Parathyroid adenoma (tissue), 2 donors: ENCODE measurements around the gene ZNF728.
"Not testable (repeated sequence)": the region's sequence is repeated elsewhere in the genome, so short reads cannot be mapped to it uniquely, and the experiment has no call there.

ENCODE experiments used
- H2AFZ ChIP-seq: fragments of 300-600 bp; sonication (generic); one replicate; pipeline ENCODE4 v1.7.0; 2017; ENCODE audit warnings: antibody characterized with exemption, mild to moderate bottlenecking
- H3K27ac ChIP-seq: fragments of 300-600 bp; sonication (generic); one replicate; pipeline ENCODE4 v1.7.0; 2017
- H3K27me3 ChIP-seq: fragments of 300-600 bp; sonication (generic); one replicate; pipeline ENCODE4 v1.7.0; 2017; ENCODE audit warnings: low read length; ENCODE audit not compliant: control insufficient read depth, insufficient read depth
- H3K36me3 ChIP-seq: fragments of 300-600 bp; sonication (generic); one replicate; pipeline ENCODE4 v1.7.0; 2017; ENCODE audit warnings: low read length; ENCODE audit not compliant: control insufficient read depth, insufficient read depth
- H3K4me1 ChIP-seq: fragments of 300-600 bp; sonication (generic); one replicate; pipeline ENCODE4 v1.7.0; 2017; ENCODE audit warnings: control low read depth
- H3K4me2 ChIP-seq: fragments of 300-600 bp; sonication (generic); one replicate; pipeline ENCODE4 v1.7.0; 2017; ENCODE audit warnings: low read length
- H3K4me3 ChIP-seq: fragments of 300-600 bp; sonication (generic); one replicate; pipeline ENCODE4 v1.7.0; 2017; ENCODE audit warnings: low read depth, low read length
- H3K79me2 ChIP-seq: fragments of 300-600 bp; sonication (generic); one replicate; pipeline ENCODE4 v1.7.0; 2017; ENCODE audit warnings: control low read depth
- H3K9ac ChIP-seq: fragments of 300-600 bp; sonication (generic); one replicate; pipeline ENCODE4 v1.7.0; 2017; ENCODE audit warnings: mild to moderate bottlenecking
- H3K9me3 ChIP-seq: fragments of 300-600 bp; sonication (generic); one replicate; pipeline ENCODE4 v1.7.0; 2017; ENCODE audit warnings: low read length; ENCODE audit not compliant: control insufficient read depth
- TF ChIP-seq, protein P1 (sequence below): fragments of 300-600 bp; sonication (generic); IDR thresholded peaks from one replicate; pipeline ENCODE4 v1.7.0; 2017; ENCODE audit warnings: antibody characterized with exemption, mild to moderate bottlenecking
- donor health status: primary hyperparathyroidism.

The ZNF728 gene

DNA sequence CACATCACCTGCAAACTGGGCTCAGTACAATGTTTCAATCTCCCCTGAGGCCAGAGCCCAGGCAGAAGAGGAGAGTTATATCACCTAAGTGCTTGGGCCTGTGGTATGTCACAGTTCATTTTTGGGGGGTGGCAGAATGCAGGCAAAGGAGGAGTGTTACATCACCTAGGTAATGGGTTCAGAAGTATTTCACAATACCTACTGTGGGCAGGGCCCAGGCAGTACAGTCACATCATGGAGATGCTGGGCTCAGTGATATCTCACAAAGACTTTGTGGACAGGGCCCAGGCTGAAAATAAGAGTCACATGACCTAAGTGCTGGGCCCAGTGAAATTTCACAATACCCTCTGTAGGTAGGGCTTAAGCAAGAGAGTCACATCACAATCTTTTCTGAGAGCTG, 12.7 kb upstream of the ZNF728 start:
- Histone ChIP-seq H3K4me1 (no peaks in the 10 kb centered on the region), H3K9ac (no peak overlapping the region), H3K79me2 (no peaks in the 10 kb centered on the region), H3K4me3 (no peak overlapping the region), H3K27ac (no peak overlapping the region), H3K27me3 (no peaks in the 10 kb centered on the region), H3K9me3 (no peaks in the 10 kb centered on the region), H3K4me2 (no peak overlapping the region), H3K36me3 (no peaks in the 10 kb centered on the region), H2AFZ (no peak overlapping the region)
- TF ChIP-seq, protein P1, sequence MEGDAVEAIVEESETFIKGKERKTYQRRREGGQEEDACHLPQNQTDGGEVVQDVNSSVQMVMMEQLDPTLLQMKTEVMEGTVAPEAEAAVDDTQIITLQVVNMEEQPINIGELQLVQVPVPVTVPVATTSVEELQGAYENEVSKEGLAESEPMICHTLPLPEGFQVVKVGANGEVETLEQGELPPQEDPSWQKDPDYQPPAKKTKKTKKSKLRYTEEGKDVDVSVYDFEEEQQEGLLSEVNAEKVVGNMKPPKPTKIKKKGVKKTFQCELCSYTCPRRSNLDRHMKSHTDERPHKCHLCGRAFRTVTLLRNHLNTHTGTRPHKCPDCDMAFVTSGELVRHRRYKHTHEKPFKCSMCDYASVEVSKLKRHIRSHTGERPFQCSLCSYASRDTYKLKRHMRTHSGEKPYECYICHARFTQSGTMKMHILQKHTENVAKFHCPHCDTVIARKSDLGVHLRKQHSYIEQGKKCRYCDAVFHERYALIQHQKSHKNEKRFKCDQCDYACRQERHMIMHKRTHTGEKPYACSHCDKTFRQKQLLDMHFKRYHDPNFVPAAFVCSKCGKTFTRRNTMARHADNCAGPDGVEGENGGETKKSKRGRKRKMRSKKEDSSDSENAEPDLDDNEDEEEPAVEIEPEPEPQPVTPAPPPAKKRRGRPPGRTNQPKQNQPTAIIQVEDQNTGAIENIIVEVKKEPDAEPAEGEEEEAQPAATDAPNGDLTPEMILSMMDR, result no peak

DNA sequence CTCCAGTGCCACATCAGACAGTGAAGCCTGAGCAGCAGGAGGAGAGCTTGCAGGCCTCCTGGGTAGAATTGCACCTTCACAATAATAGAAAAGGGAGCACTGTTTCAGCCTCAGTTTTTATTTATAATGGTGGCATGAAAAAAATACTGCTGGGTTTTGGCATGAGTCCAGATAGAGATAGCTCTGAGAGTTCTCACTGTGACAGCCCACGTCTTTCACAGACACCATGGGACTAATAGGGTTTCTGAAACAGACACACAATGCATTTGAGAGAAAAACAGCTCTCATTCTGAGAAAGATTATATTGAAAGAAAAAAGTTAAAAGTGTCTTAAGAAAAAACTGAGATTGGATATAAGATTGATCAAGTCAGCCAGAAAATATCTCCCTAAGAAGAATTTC, 8.0 kb downstream of the ZNF728 start:
- not testable (repeated sequence) for H3K4me2 ChIP-seq, H3K27me3 ChIP-seq, H3K36me3 ChIP-seq

DNA sequence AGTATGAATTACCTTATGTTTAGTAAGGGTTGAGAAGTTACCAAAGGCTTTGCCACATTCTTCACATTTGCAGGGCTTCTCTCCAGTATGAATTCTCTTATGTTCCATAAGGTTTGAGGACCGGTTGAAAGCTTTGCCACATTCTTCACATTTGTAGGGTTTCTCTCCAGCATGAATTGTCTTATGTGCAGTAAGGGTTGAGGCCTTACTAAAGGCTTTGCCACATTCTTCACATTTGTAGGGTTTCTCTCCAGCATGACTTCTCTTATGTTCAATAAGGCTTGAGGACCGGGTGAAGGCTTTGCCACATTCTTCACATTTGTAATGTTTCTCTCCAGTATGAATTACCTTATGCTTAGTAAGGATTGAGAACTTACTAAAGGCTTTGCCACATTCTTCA, 26.7 kb downstream of the ZNF728 start:
- H3K79me2 ChIP-seq, result no peaks in the 10 kb centered on the region
- no peaks in the 10 kb centered on the region for H3K4me1 ChIP-seq
- H3K27me3 ChIP-seq, result no peaks in the 10 kb centered on the region
- peaks cover 6% of the 10 kb centered on the region for H3K36me3 ChIP-seq
- no peak overlapping the region for H3K9ac ChIP-seq
- H3K4me3 ChIP-seq, result no peak overlapping the region
- TF ChIP-seq, protein P1, result no peak
- H3K9me3 ChIP-seq, result peaks cover 8% of the 10 kb centered on the region
- no peak overlapping the region for H2AFZ ChIP-seq
- no peak overlapping the region for H3K27ac ChIP-seq
- H3K4me2 ChIP-seq, result no peak overlapping the region

More for the DNA sequence above, 8.0 kb downstream of the ZNF728 start:
- H3K4me1 ChIP-seq, H3K27ac ChIP-seq, H3K4me3 ChIP-seq, H2AFZ ChIP-seq, H3K79me2 ChIP-seq, H3K9ac ChIP-seq, H3K9me3 ChIP-seq: not testable (repeated sequence)

DNA sequence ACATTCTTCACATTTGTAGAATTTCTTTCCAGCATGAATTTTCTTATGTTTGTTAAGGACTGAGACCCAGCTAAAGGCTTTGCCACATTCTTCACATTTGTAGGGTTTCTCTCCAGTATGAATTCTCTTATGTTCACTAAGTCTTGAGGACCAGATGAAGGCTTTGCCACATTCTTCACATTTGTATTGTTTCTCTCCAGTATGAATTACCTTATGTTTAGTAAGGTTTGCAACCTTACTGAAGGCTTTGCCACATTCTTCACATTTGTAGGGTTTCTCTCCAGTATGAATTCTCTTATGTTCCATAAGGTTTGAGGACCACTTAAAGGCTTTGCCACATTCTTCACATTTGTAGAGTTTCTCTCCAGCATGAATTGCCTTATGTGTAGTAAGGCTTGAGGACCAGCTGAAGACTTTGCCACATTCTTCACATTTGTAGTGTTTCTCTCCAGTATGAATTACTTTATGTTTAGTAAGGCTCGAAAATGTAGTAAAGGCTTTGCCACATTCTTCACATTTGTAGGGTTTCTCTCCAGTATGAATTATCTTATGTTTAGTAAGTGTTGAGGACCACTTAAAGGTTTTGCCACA, 27.3 kb downstream of the ZNF728 start:
- H3K79me2 ChIP-seq, H3K27ac ChIP-seq, H3K27me3 ChIP-seq, H3K4me2 ChIP-seq, H3K4me1 ChIP-seq, H2AFZ ChIP-seq, H3K9ac ChIP-seq, H3K4me3 ChIP-seq, H3K9me3 ChIP-seq, H3K36me3 ChIP-seq: not testable (repeated sequence)

DNA sequence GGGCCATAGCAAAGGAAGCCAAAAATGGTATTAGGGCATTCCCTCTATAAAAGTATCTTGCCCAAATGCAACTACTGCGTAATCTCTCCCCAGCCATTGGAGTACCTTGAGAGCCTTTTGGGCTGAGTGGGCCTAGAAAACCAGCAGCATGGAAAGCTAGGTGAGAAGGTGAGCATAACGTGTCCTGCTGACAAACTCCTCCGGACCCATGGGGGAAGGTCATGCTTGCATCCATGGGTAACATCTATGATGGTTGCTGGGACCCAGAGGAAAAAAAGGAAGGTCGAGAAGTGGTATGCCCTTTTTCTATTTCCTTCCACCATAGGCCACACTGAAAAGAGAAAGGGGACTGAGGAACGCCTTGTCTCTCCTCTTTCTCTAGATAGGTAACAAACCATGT, 57.4 kb downstream of the ZNF728 start:
- Histone ChIP-seq H3K27me3 (no peaks in the 10 kb centered on the region), H3K36me3 (no peaks in the 10 kb centered on the region), H3K79me2 (no peaks in the 10 kb centered on the region), H3K4me3 (no peak overlapping the region), H3K4me1 (no peaks in the 10 kb centered on the region), H3K9ac (no peak overlapping the region), H2AFZ (no peak overlapping the region), H3K4me2 (no peak overlapping the region), H3K9me3 (no peaks in the 10 kb centered on the region), H3K27ac (no peak overlapping the region)
- TF ChIP-seq, protein P1, result no peak

DNA sequence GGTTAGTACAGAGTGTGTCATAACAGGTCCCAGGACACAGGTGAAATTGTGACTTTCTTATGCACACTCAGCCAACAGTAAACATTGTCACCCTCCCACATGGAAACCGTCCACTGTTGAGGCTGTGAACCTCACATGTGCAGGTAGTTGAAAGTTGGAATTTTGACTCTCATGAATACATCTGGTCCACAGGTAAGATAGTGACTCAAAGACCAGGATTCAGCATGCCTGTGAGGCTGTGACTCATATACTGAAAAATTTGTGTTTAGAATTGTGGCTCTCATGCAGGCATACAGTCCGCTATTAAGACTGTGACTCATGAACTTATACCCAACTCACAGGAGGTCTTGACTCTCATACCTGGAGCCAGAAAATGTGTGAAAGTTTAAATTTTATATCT, 67.8 kb downstream of the ZNF728 start:
- no peaks in the 10 kb centered on the region for H3K36me3 ChIP-seq
- no peaks in the 10 kb centered on the region for H3K4me1 ChIP-seq
- no peaks in the 10 kb centered on the region for H3K27me3 ChIP-seq
- H3K9ac ChIP-seq, result no peak overlapping the region
- no peak overlapping the region for H3K27ac ChIP-seq
- no peak overlapping the region for H2AFZ ChIP-seq
- no peak overlapping the region for H3K4me3 ChIP-seq
- H3K4me2 ChIP-seq, result no peak overlapping the region
- H3K79me2 ChIP-seq, result no peaks in the 10 kb centered on the region
- TF ChIP-seq, protein P1, result no peak
- H3K9me3 ChIP-seq, result no peaks in the 10 kb centered on the region

DNA sequence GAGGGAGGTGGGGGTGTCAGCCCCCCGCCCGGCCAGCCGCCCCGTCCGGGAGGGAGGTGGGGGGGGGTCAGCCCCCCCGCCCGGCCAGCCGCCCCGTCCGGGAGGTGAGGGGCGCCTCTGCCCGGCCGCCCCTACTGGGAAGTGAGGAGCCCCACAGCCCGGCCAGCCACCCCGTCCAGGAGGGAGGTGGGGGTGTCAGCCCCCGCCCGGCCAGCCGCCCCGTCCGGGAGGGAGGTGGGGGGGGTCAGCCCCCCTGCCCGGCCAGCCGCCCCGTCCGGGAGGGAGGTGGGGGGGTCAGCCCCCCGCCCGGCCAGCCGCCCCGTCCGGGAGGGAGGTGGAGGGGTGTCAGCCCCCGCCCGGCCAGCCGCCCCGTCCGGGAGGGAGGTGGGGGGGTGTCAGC, 75.4 kb downstream of the ZNF728 start:
- H3K27me3 ChIP-seq, result not testable (repeated sequence)

DNA sequence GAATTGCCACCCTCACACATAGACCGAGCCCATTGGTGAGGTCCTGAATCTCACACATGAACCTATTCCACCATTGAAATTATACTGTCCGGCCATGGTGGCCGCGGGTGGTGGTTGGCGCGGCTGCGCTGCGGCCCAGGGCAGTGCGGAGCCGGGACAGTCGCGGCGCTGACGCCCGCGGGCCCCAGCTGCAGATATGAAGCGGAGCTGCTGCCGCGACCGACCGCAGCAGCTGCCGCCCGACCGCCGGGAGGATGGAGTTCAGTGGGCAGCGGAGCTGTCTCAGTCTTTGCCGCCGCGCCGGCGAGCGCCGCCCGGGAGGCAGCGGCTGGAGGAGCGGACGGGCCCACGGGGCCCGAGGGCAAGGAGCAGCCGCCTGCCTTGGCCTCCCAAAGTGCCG, 77.8 kb downstream of the ZNF728 start:
- H3K9ac ChIP-seq, H3K36me3 ChIP-seq, H3K4me1 ChIP-seq, H3K4me2 ChIP-seq, H3K4me3 ChIP-seq, H2AFZ ChIP-seq, H3K9me3 ChIP-seq, H3K27me3 ChIP-seq, H3K79me2 ChIP-seq, H3K27ac ChIP-seq: not testable (repeated sequence)

More for the DNA sequence above, 75.4 kb downstream of the ZNF728 start:
- not testable (repeated sequence) for H3K27ac ChIP-seq, H3K9ac ChIP-seq, H3K9me3 ChIP-seq, H3K4me2 ChIP-seq, H3K4me1 ChIP-seq, H3K4me3 ChIP-seq, H2AFZ ChIP-seq, H3K79me2 ChIP-seq, H3K36me3 ChIP-seq
